C1 segment of cervical spinal cord (tissue), 14 donors: ENCODE data around the gene ESCO1.
A peak's percentile ranks its signal among the peaks of the same experiment; 100 is the strongest.
"Not testable (repeated sequence)": the region's sequence is repeated elsewhere in the genome, so short reads cannot be mapped to it uniquely, and the experiment has no call there.

Experiments
- DNase-seq, 14 donors: peaks; one replicate each; lab custom pipeline; 2025; lab: John Stamatoyannopoulos, UW

Gene ESCO1, protein sequence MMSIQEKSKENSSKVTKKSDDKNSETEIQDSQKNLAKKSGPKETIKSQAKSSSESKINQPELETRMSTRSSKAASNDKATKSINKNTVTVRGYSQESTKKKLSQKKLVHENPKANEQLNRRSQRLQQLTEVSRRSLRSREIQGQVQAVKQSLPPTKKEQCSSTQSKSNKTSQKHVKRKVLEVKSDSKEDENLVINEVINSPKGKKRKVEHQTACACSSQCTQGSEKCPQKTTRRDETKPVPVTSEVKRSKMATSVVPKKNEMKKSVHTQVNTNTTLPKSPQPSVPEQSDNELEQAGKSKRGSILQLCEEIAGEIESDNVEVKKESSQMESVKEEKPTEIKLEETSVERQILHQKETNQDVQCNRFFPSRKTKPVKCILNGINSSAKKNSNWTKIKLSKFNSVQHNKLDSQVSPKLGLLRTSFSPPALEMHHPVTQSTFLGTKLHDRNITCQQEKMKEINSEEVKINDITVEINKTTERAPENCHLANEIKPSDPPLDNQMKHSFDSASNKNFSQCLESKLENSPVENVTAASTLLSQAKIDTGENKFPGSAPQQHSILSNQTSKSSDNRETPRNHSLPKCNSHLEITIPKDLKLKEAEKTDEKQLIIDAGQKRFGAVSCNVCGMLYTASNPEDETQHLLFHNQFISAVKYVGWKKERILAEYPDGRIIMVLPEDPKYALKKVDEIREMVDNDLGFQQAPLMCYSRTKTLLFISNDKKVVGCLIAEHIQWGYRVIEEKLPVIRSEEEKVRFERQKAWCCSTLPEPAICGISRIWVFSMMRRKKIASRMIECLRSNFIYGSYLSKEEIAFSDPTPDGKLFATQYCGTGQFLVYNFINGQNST

DNA sequence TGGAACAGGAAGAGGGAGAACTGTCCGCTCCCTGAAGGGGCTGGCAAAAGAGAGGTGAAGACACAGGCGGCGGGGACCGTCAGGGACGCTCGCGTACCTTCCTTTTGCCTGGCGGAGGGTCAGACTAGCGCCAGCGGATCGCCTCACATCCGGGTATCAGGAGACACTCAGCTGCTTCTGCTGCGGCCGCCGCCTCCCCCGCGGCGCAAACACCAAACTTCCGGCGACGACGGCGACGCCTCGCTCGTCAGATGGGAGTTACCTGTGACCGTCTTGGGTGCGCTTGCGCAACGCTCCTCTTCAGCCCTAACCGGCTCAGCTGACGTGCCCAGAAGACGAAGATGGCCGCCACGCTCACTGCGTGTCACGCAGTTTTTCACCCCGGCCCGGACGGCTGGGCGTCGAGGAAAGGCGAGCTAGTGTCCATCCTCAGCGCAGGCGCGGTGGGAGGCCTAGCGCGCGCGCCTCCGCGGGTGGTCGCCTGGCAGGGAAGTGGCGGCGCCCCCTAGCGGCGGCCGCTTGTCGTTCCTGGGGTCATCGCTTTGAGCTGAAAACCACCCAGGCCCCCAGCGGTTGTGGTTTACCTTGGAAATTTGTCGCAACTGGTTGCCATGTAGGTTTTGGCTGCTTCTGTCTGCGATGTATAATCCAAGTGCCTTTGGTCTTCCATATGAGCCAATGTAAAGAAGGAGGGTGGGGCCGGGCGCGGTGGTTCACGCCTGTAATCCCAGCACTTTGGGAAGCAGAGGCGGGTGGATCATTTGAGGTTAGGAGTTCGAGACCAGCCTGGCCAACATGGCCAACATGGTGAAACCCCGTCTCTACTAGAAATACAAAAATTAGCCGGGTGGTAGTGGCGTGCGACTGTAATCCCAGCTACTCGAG is at the start of gene ESCO1:
Gene ESCO1 (minus strand): TSS at position 179 of the 885 bp plus-strand sequence. CDS start 25,861 bp downstream, outside the sequence.
- peak; percentile 37 to 96 (median 89) for DNase-seq

DNA sequence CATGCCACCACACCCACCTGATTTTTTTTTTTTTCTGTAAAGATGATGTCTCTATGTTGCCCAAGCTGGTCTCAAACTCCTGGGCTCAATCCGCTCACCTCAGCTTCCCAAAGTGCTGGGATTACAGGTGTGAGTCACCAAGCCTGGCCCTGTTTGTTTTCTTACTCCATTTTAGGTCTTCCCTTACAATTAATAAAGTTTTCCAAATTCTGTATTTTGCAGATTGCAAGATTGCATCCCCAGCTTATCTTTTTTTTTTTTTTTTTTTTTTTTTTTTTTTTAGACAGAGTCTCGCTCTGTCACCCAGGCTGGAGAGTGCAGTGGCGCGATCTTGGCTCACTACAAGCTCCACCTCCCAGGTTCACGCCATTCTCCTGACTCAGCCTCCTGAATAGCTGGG is 39.9 kb upstream of the ESCO1 start:
- DNase-seq, result not testable (repeated sequence)

DNA sequence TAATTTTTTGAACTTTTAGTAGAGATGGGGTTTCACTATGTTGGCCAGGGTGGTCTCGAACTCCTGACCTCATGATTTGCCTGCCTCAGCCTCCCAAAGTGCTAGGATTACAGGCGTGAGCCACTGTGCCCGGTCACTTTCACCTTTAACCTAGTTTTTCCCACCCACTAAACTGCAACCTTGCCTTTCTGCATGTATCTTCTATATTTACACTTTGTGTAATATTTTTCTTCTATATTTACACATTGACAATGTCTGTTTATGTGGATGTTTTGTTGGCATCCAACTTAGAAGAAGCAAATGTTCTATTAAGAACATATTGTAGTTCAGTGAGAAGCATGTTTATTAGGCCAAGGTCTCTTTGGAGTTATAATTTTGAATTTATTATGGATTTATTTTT is 38.3 kb upstream of the ESCO1 start:
- no peak for DNase-seq

DNA sequence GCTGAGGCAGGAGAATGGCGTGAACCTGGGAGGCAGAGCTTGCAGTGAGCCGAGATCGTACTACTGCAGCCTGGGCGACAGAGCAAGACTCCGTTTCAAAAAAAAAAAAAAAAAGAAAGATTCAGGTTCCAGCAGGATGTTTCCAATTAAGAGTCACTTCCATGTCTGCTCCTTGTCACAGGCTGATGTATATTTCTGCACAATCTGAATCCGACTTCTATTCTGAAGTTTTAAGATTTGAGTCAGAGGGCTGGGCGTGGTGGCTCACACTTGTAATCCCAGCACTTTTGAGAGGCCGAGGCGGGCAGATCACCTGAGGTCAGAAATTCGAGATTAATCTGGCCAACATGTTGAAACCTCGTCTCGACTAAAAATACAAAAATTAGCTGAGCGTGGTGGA is 36.3 kb upstream of the ESCO1 start:
- DNase-seq, result no peak

DNA sequence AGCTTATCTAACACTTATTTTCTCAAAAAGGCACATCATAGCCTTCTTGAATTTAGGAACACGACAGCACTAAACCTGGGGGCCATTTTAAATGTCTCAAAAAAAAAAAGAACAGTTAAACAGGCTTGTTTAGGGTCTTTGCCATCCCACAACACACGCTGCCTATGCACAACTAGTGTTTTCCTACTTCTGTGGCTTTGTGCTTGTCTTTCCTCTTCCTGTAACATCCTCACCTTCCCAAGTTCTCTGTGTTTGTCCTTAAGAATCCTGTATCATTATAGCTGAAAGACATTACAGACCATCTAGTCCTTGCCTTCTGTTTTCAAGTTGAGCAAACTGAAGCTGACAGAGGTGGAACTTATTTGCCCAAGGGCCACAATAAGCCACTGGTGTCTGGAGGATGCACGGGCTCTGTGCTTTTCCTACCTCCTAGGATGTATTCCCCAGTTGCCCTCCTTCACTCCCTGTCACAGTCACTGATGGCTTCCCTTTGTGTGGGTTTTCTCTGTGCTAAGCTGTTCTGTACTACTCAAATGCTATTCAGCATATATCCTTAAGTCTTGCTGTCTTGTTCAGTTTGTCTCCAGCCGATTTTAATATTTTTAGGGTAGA is 34.2 kb upstream of the ESCO1 start:
- no peak for DNase-seq

DNA sequence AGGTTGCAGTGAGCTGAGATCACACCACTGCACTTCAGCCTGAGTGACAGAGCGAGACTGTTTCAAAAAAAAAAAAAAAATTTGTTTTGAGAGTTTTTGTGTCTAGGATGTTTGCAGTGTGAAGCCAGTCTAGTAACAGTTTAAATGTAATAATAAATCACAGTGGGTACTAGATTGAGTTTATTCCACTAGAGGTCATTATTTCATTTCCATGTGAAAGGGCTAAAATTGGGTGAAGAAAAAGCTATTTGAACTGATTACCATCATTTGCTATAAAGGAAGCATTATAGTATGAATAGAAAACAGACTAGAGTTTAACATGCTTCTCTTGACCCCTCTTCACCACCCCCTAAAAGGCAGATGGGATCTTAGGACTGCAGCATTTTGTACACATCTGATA is 31.9 kb upstream of the ESCO1 start:
- no peak for DNase-seq

DNA sequence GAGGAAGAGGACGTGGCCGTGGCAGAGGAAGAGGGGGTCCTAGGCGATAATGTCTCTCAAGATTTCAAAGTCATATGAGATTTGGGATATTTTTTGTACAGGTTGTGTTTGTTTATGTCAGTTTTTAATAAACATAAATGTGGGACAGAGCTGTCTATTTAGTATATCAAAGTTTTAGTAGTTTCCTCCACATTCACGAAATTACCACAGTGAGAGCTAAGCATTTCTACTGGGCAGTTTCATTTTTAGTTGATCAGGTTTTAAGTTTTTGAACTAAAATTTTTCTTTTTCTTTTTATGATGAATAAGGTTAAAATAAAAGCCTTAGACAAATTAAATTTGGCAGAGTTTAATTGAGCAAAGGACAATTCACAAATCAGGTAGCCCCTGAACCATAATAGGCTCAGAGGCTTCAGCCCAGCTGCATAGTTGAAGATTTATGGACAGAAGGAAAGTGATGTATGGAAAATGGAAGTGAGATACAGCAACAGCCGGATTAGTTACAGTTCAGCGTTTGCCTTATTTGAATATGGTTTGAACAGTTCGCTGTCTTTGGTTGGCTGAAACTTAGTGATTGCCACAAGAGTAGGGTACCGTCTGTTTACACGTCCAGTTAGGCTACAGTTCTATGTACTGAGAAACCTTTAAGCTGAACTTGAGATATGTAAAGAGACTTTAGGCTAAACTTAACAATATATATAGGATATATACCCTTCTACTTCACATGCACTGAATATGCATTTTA is 28.8 kb upstream of the ESCO1 start:
- no peak for DNase-seq

DNA sequence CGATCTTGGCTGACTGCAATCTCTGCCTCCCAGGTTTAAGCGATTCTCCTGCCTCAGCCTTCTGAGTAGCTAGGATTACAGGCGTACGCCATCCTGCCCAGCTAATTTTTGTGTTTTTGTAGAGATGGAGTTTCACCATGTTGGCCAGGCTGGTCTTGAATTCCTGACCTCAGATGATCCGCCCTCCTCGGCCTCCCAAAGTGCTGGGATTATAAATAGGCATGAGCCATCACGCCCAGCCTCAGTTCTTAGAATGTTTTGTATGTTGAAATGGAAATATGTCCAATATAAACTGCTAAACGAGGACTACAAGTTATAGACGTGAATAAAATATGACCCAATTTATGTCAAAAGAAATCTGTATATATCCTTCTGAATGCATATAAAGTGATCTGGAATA is 21.1 kb upstream of the ESCO1 start:
- DNase-seq, result not testable (repeated sequence)

DNA sequence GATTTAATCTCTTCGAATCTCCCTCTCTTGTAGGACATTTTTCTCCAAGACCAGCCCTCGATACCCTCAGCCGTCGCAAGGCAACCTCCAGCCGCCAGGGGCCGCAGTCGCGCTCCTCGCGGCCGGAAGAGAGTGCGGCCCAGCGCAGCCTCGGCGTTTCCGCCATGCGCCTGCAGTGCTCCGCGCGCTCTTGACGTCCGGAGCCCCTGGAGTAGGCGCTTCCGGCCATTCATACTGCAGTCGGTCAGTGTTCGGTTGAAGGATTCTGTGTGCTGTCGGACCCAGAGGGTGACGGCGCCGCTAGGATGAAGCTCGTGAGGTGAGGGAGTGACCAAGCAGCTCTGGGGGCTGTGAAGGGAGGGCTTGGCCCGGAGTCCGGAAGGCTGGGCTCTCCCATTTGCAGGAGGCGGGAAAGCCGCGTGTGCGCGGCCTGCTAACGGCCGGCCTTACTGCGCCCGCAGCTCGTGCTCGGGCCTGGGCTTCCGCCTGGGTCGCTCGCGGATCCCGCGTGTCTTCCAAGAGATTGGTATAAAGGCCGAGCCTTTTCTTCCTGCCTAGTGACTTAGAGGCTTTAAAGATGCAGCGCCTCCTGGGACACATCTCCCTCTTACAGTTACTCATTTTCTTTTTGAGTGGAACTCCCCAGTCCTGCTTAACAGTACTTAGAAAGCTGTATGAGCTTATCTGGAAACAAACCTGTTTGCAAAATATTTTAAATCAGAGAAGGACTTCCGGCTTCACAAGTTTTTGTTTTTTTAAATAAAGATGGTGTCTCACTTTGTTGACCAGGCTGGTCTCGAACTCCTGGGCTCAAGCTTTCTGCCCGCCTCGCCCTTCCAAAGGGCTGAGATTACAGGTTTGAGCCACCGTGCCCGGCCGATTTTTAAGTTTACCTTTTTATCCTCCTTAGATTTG is 11.9 kb upstream of the ESCO1 start, which contains the start of gene SNRPD1:
Gene SNRPD1 (plus strand): TSS at position 190 of the 915 bp plus-strand sequence. CDS start 116 bp downstream, at position 306.
- peak; percentile 35 to 91 (median 78) for DNase-seq

DNA sequence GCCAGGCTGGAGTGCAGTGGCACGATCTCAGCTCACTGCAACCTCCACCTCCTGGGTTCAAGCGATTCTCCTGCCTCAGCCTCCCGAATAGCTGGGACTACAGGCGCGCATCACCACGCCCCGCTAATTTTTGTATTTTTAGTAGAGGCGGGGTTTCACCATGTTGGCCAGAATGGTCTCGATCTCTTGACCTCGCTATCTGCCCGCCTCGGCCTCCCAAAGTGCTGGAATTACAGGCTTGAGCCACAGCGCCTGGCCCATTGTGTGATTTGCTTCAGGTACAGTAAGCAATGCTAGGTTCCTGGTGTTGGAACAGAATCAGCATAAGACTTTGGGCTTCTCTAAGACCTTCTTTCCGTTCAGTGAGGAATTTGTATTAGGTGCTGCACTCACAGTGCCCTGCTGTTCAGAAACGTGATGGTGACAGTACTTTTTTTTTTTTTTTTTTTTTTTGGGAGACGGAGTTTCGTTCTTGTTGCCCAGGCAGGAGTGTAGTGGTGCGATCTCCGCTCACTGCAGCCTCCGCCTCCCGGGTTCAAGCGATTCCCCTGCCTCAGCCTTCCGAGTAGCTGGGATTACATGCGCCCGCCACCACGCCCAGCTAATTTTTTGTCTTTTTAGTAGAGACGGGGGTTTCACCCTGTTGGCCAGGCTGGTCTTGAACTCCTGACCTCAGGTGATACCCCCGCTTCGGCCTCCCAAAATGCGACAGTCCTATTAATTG is 11.1 kb upstream of the ESCO1 start:
- DNase-seq, result not testable (repeated sequence)

DNA sequence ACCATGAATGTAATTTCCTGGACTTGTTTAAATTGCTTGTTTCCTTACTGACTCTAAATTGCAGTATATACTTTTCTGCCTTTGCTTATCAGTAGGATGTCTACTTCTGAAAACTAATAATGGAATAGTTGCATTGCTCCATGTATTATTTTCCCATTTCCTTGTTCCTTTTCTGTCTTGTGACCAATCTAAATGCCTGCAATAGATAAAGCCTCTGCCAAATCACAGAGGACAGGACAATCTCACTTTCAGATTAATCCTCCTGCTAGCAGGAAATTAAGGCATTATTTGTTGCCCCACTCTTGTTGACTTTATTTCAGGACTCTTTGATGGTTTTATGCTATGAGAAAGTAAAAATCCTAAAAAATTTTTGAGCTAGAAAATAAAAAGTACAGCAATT is 4.7 kb upstream of the ESCO1 start:
- DNase-seq, result no peak

DNA sequence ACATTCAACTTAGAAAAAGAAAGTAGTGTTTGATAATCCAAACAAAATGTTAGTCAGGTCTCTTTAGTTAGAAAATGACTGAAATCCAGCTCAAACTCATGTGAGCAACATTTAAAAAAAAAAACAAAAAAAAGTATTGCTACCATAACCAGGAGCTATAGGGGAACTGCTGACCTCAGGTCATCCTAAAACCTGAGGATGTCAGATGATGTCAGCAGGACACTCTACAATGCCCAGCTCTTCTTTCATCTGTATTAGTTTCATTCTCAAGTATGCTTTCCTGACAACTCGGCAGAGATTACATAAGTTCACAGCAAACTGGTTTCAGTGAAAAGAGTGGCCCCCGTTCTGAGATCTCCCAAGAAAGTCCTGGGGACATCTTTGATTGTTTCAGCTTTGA is 4.2 kb upstream of the ESCO1 start:
- no peak for DNase-seq

DNA sequence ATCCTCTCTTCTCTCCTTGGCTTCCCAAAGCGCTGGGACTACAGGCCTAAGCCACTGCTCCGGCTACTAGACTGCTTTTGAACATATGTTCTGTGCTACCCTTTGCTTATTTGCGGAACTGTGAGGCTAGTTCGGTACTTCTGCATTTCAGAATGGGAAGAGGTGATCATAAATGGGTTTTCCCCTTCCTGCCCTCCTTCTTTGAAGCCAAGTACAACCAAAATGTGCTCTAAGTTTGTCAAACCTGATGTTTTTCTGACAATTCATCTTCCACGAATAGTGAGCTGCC is 1.7 kb upstream of the ESCO1 start:
- peak in 4 of 14 donors; percentile 1 to 11 (median 4) for DNase-seq

DNA sequence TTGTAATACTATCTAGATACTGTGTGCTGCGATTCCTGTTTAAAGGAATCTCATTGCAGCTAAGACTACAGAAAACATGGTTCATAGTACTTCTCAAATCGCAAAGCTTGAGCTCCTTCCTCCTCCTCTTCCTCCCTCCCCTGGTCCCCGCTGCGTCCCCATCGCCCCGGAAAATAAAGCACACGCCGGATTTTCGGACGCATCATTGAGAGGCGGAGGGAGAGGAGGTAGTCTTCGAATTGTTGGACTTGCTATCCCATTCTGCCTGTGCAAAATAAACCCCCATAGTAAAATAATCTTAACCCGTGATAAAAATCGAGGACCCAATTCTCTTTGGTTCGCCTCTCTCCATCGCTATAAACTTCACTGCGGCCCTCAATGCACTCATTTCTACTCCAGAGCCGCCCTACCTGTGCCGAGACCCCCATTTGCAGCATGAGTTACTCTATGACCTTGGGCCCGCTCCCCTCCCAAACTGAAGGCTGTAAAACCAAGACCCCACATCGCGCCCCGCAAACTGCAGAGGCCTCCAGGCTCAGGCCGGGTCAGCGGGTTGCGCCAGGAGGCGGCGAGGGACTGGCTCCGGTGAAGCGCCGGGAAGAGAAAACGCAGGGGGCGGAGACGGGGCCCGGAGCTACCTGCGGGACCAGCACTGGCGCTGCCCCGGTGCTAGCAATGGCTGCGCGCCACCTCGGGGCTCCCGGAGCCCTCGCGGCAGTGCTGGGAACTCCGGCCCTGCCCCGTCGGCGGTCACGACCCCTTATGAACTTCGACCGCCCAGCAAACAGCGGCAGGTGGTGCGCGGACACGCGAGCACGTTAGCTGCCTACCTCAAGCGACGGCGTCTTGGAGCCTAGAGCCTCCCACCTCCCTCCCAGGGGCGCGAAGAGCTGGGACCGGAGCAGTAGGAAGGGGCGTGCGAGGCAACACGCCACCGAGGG is 649 bp downstream of the ESCO1 start:
- DNase-seq, result peak in 10 of 14 donors; percentile 56 to 79 (median 67)

DNA sequence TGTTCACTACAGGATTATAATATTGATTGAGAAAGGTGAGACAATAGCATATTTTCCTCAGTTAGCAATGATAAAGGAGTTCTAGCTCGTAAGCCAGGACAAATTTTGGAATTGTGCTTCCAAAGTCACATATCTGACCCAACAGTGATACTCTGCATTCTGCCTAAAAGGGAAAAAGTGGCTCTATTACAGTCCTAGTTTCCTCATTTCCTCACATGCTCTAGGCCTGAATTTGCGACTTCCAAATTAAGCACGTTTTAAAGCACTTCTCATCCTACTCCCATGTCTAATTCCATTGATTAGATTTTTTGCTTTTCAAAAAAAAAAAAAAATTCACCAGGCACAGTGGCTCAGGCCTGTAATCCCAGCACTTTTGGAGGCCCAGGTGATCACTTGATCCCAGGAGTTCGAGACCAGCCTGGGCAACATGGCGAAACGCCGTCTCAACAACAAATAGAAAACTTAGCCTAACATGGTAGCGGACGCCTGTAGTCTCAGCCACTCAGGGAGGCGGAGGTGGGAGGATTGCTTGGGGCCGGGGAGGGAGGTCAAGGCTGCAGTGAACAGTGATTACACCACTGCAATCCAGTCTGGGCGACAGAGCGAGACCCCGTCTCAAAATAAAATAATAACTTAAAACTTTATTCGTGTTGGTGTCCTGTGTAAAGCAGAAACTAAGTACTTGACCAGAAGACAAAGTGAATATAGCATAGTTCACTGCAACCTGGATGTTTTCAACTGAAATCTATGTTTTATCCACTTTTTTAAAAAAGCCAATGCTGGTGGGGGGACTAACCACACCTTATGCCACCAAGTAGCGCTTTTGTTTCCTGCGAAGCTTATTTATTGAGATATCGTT is 1.5 kb downstream of the ESCO1 start:
- DNase-seq, result no peak

DNA sequence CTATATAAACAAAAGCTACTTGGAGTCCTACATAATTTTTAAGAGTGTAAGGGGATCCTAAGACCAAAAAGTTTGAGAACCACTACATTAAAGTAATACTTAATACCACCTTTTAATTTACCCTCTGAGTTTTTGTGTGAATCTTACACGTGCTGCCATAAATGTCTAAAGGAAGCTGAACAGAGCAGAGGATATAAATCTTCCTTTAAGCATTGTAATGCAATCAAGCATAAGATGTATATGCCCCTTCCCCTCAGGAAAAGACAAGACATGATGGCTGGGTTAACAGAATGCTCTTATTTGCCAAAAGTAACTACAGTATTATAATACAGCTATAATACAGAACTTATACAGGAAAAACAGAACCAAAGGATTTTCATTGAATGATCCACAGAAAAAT is 2.9 kb downstream of the ESCO1 start:
- DNase-seq, result no peak
